ENCODE results near the gene PIP5K1B. TPM values are rescaled to one million over a fixed set of nuclear protein-coding genes. Genes with fewer than 3 reads are reported as not detected.

Gene PIP5K1B
- total and polyA plus RNA-seq, 2 of the 13 experiments (the other 11 are each of a cell fraction or from before 2014, with no cell fraction given), result 15.8 to 17.5 TPM

- TF ChIP-seq ZNF513 (CRISPR knock-in tag; conservative IDR thresholded peaks at IDR 0.05), result no peak
These were observed 114.0 kb downstream of the PIP5K1B start (continued) for GRCh38 chr9:68819065-68819464.

GRCh38 chr9:68821911-68822310 is 116.9 kb downstream of the PIP5K1B start:
- TF ChIP-seq ZNF282 (IDR thresholded peaks at IDR 0.05; ENCODE audit: partially characterized antibody) (no peak), DDIT3 (CRISPR knock-in tag; IDR thresholded peaks at IDR 0.05) (no peak), DBP (CRISPR knock-in tag; IDR thresholded peaks at IDR 0.05; ENCODE audit: not compliant biosample characterization) (no peak), MIER3 (CRISPR knock-in tag; IDR thresholded peaks at IDR 0.05; ENCODE audit: borderline replicate concordance) (no peak), ZNF691 (CRISPR knock-in tag; IDR thresholded peaks at IDR 0.05; ENCODE audit: borderline replicate concordance, low read depth) (no peak)
- intact Hi-C loops (cut with micrococcal nuclease; ENCODE audit: unreplicated experiment) (no loop called here), in situ Hi-C loops (cut with HindIII; ENCODE audit: extremely low pct_ligation_motif_present, low pct_unique_long_range_greater_than_20kb) (loop anchor here (10.0 kb wide), 1 partner anchor 57 kb away; no protein-coding TSS in a partner anchor)
- peaks cover 14% of the 10 kb centered on the region for H3K4me1 ChIP-seq (ENCODE audit: insufficient read depth, low read length)
- POLR2A ChIA-PET, result no interaction called here
- H3K27ac ChIP-seq (ENCODE audit: extremely low read length, insufficient read depth, low read length), result no peak overlapping the region
- WGBS (ENCODE audit: low lambda C conversion rate), result 96% methylated on average over 2 of the region's 2 CpGs
- CTCF ChIA-PET (ENCODE audit: low intra/inter-chr PET ratio, low total read pairs), result no interaction called here
- no peaks in the 10 kb centered on the region for H3K79me2 ChIP-seq (ENCODE audit: insufficient read depth, low read length)
- no peaks in the 10 kb centered on the region for H3K9me3 ChIP-seq (ENCODE audit: low read length)
- ATAC-seq, result no peak
- no peak overlapping the region for H3K4me3 ChIP-seq (replicated peaks in 1 of 3; ENCODE audit: insufficient read depth in 1 of 3, low read depth in 2 of 3, low read length in 3 of 3)
- H3K4me2 ChIP-seq (ENCODE audit: low read depth, low read length), result no peak overlapping the region
- no peak for DNase-seq (ENCODE audit: low spot score)
- FAIRE-seq, result no peak
- no peak overlapping the region for H3K9ac ChIP-seq (ENCODE audit: insufficient read depth, low read depth, low read length)
- BruUV-seq (replicated peaks), result no TSS peak
- no peak overlapping the region for H2AFZ ChIP-seq (ENCODE audit: low read length)
- no peaks in the 10 kb centered on the region for H4K20me1 ChIP-seq (ENCODE audit: insufficient read depth, low read length)
- no peaks in the 10 kb centered on the region for H3K27me3 ChIP-seq (ENCODE audit: control insufficient read depth in 1 of 2, insufficient read depth in 2 of 2, low read length in 2 of 2)
- H3K36me3 ChIP-seq (replicated peaks in 1 of 2; ENCODE audit: control insufficient read depth in 1 of 2, insufficient read depth in 2 of 2, low read length in 2 of 2), result peaks cover 2 to 13% of the 10 kb centered on the region in 2 experiments; a peak in 2 of 5 replicates
